H1 (cell line): Measurements from ENCODE around the gene ATP13A3. TPM values are rescaled to one million over a fixed set of nuclear protein-coding genes. Genes with fewer than 3 reads are reported as not detected.

Source experiments
- HDAC2 ChIP-seq, 2 experiments: fragments of 300-600 bp in 1 of 2; sonication (generic) in 1 of 2; IDR thresholded peaks; 2 replicates each; pipeline ENCODE4 v1.6.1; 2011 to 2012; ENCODE audit warnings: low read depth in 2 of 2, low read length in 2 of 2, mild to moderate bottlenecking in 2 of 2, moderate library complexity in 2 of 2, borderline replicate concordance in 1 of 2, inconsistent platforms in 1 of 2
- RNF2 ChIP-seq: fragments of 200-900, 300-1000 bp; sonication (generic); IDR thresholded peaks from 2 replicates; pipeline ENCODE4 v1.7.1; 2016; ENCODE audit warnings: borderline replicate concordance, low read depth, mild to moderate bottlenecking, antibody characterized with exemption, low read length; ENCODE audit not compliant: poor library complexity, severe bottlenecking; ENCODE audit errors: missing control alignments
- SIX5 ChIP-seq: IDR thresholded peaks from 2 replicates; pipeline ENCODE4 v1.6.1; 2011; ENCODE audit warnings: mild to moderate bottlenecking, low read depth, low read length
- SP1 ChIP-seq: IDR thresholded peaks from 2 replicates; pipeline ENCODE4 v1.6.1; 2011; ENCODE audit warnings: low read depth, low read length
- SP4 ChIP-seq: IDR thresholded peaks from 2 replicates; pipeline ENCODE4 v1.6.1; 2012; ENCODE audit warnings: low read length, inconsistent platforms
- polyA plus RNA-seq, 7 experiments: library from polyadenylated mRNA; depleted of rRNA in 3 of 7; stranded (reverse) in 5 of 7; unstranded in 2 of 7; fragments of >200 nt in 5 of 7; fragments of 200-250 nt in 2 of 7; gene quantifications; 1 replicate in 5 of 7; 2 replicates in 1 of 7; 4 replicates in 1 of 7; pipeline versions ENCODE4 v1.2.1 to v1.2.3, GENCODE V29; 2011 to 2013; ENCODE audit warnings: missing spikeins in 2 of 7, mixed read lengths in 2 of 7
- total RNA-seq: library from RNA; stranded (reverse); fragmentation: NEBNext Ultra II Directional; extraction: Animal tissue kit (Norgen Biotek cat#: 25700); gene quantifications from 2 replicates; pipeline ENCODE4 v1.2.1, GENCODE V29; 2021
- TF ChIP-seq, protein P1 (sequence below): IDR thresholded peaks from 2 replicates; pipeline ENCODE4 v1.6.1; 2012; ENCODE audit warnings: low read length, inconsistent platforms

ATP13A3 gene
- total and polyA plus RNA-seq, 2 of the 8 experiments (the other 6 are each of a cell fraction or from before 2014, with no cell fraction given): 18.6 to 92.2 TPM

DNA sequence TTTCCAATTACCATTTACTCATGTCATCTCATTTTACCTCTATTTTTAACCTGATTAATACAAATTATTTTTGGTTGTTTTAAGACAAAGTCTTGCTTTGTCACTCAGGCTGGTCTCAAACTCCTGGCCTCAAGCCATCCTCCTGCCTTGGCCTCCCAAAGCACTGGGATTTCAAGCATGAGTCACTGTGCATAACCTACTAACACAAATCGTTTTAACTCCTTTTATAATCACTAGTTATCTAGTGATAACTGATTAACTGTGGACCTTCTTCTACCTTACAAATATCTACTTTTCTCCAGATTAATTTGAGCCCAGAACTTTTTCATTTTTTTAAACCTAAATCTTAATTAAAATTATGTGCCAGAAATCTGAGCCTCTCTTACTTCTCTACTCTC lies 4.6 kb downstream of the ATP13A3 start (continued):
- TF ChIP-seq, protein P1, sequence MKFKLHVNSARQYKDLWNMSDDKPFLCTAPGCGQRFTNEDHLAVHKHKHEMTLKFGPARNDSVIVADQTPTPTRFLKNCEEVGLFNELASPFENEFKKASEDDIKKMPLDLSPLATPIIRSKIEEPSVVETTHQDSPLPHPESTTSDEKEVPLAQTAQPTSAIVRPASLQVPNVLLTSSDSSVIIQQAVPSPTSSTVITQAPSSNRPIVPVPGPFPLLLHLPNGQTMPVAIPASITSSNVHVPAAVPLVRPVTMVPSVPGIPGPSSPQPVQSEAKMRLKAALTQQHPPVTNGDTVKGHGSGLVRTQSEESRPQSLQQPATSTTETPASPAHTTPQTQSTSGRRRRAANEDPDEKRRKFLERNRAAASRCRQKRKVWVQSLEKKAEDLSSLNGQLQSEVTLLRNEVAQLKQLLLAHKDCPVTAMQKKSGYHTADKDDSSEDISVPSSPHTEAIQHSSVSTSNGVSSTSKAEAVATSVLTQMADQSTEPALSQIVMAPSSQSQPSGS: no peak
- no peak for TF ChIP-seq SP1
- TF ChIP-seq RNF2: no peak
- no peak for TF ChIP-seq SIX5
- TF ChIP-seq HDAC2 (IDR thresholded peaks at IDR 0.05; ENCODE audit: borderline replicate concordance in 1 of 2, low read depth in 2 of 2, low read length in 2 of 2): no peak
- no peak for TF ChIP-seq SP4
